A549 treated with Mapracorat at 1 μM for 4 hours (cell line): Measurements from ENCODE around the gene TANC2. TPM values are rescaled to one million over a fixed set of nuclear protein-coding genes. Genes with fewer than 3 reads are reported as not detected.

Experiments
- total RNA-seq: library from RNA; stranded (reverse); fragments of 200-300 nt; extraction: Qiagen RNA extraction; gene quantifications from 5 replicates; pipeline ENCODE4 v1.2.3, GENCODE V29; 2022

The TANC2 gene
- 28.3 to 53.2 TPM (median 40.6 TPM) in 5 replicates for total RNA-seq

GRCh38 chr17:62965686-62966425 lies at the start of gene TANC2:
TSS of gene TANC2 (plus strand) at chr17:62966235. CDS start at chr17:63009560, 43,325 bp downstream.

Other genes with a start within 250 kb of the TANC2 start
- 0.82 to 2.2 TPM (median 1.7 TPM) in 5 replicates for gene MARCHF10, start 157.9 kb upstream of the TANC2 start, total RNA-seq